Activated CD8-positive, alpha-beta memory T cell treated with anti-CD3 and anti-CD28 coated beads, Interleukin-2, amount 50 U/mL, for 4 hours (primary cell): Measurements from ENCODE around the gene CHCHD3.
"Not testable (repeated sequence)": the region's sequence is repeated elsewhere in the genome, so short reads cannot be mapped to it uniquely, and the experiment has no call there.

Experiments
- DNase-seq: peaks from one replicate; pipeline ENCODE4 v3.0.0-alpha.2; 2020

Gene CHCHD3

DNA sequence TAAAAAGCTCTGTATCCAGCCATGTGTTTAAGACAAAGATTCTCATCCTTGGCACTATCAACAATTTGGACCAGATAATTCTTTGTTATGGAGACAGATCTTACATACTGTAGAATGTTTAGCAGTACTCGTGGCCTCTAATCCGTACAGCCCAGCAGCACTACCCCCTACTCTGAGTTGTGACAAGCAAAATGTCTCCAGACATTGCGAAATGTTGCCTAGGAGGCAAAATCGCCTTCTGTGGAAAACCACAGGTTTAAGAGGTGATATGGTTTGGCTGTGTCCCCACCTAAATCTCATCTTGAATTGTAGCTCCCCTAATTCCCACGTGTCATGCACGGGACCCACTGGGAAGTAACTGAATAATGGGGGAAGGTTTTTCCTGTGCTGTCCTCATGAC lies 186.7 kb downstream of the CHCHD3 start:
- DNase-seq = no peak

DNA sequence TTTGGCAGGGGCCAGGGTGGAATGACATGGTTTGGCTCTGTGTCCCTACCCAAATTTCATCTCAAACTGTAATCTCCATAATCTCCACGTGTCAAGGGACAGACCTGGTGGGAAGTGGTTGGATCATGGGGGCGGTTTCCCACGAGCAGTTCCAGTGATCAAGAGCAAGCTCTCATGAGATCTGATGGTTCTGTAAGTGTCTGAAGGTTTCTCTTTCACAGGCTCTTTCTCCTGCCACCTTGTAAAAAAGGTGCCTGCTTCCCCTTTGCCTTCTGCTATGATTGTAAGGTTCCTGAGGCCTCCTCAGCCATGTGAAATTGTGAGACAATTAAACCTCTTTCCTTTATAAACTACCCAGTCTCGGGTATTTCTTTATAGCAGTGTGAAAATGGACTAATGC lies 188.3 kb downstream of the CHCHD3 start:
- DNase-seq = no peak

DNA sequence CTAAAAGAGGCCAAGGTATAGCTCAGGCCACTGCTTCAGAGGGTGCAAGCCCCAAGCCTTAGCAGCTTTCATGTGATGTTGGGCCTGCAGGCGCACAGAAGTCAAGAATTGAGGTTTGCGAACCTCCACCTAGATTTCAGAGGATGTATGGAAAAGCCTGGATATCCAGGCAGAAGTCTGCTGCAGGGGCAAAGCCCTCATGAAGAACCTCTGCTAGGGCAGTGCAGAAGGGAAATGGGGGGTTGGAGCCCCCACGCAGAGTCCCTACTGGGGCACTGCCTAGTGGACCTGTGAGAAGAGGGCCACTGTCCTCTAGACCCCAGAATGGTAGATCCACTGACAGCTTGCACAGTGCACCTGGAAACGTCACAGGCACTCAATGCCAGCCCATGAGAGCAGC lies 189.1 kb downstream of the CHCHD3 start:
- DNase-seq = not testable (repeated sequence)

DNA sequence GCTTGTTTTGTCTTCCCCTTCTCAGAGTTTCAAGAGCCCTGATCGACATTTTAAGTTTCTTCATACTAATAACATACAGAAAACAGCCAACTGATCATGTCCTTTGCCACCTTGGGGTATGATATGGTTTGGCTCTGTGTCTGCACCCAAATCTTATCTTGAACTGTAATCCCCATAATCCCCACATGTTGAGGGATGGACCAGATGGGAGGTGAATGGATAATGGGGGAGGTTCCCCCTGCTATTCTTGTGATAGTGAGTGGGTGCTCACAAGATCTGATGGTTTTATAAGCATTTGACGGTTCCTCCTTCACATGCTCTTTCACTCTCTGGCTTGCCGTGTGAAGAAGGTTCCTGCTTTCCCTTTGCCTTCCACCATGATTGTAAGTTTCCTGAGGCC lies 190.3 kb downstream of the CHCHD3 start:
- no peak for DNase-seq

DNA sequence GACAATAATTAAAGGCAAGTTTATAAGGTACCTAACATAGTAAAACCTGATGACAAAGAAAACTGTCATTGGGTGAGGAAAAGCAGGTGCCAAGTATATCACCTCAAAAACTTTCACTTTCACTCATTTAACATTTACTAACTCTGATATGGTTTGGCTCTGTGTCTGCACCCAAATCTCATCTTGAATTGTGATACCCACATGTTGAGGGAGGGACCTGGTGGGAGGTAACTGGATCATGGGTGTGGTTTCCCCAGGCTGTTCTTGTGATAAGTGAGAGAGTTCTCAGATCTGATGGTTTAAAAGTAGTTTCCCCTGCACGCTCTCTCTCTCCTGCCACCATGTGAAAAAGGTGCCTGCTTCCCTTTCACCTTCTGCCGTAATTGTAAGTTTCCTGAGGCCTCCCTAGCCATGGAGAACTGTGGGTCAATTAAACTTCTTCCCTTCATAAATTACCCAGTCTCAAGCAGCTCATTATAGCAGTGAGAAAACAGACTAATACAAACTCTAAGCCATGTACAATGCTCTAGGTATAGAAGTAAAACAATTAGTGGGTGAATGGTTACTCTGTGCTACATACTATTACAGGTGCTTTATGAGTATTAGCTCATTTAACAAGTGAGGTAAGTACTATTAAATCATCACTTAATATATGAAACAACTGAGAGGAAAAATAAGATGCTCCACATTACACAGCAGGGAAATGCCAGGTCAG lies 199.0 kb downstream of the CHCHD3 start:
- DNase-seq = no peak

DNA sequence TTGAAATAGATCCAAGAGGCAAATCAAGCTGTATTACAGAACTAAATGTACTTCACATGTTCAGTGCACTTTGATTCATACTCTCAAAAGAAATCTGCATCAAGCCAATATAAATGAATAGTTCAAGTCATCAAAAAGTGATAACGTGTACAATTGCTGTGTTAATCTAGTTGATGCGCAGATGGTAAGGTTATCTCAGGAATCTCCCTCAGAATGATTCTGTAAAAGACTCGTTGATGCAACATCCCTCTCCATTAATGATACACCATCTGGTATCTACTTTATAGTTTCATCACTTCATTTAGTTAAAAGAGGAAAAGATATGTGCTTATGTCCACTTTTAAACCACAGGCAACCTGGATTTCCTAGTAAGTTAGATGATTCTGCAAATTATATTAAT lies 200.6 kb downstream of the CHCHD3 start:
- no peak for DNase-seq

DNA sequence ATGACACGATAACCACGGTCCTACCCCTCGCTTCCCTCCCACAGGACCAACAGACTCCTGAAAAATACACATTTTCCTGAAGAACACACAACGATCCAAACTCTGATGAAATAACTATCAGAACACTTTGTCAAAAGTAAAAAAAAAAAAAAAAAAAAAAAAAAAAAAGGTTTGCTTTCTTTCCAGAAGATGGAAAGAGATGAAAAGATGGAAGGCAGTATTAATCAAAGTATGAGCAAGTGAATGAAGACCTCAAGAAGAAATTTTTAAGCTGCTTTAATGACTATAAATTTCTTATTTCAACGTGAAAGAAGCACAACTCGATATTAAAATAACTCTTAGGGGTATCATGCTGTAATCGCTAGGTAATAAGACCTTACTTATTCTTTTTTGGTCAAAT lies 202.3 kb downstream of the CHCHD3 start:
- no peak for DNase-seq

DNA sequence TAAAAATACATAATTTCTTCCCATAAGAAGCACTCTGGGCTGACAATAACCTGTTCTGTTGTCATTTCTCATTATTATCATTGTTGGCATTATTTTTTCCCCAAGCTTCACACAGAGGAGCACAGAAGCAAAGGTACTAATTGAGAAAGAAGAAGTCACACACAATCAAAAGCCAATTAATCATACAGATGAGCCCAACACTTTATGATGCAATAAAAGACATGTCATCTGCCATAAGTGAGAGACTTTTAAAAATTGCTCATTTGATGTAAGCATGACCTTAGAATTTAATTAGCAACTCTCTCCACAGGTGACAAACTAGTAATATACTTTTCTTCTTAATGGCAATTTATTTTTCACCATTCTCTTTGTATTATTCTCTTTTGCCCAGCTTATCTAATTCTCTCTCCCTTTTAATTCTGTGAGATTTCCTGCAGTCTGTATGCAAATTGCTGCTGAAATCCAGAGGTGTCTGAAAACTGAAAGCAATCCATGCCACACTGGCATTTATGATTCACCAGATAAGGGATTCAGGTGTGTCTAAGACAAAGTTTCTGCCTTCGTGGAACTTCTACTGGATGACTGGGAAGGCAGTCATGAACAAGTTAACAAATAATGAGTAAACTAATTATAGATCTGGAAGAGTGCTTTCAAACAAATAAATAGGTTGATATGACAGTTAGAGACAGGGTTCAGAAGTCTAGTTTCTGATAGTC lies 203.5 kb downstream of the CHCHD3 start:
- no peak for DNase-seq

DNA sequence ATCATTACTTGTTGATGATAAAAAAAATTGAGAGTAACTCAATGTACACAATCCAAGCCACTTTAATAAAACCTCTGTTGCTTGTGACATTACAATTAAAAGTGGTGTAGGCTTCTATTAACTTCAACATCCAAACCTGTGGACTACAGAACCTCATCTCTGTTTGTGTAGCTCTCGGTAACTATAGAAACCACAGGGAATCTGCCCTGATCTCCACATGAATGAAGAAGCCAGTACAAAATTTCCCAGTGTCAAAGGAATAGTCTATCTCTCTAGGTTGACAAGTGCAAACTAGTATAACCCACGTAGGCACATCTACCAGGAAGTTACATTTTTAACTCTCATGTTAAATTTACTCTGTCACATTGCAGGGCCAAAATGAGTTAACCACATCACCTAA lies 204.3 kb downstream of the CHCHD3 start:
- DNase-seq = no peak

DNA sequence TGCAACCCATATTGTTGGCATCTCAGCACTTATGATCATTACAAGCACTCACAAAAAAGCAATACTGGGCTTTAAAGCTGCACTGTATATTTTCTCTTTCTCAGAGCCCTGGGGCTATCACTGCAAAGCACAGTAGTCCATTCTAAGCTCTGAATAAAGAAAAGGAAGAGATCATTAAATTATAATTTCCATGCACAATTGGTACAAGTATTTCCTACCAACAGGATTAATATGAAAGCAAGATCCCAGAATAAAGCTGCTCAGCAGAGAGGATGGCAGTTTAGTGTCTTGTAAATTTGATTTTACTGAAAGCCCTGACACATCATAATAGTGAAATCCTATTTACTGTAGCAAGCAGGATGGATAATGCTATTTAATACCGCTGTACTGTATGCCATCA lies 205.3 kb downstream of the CHCHD3 start:
- DNase-seq = no peak

DNA sequence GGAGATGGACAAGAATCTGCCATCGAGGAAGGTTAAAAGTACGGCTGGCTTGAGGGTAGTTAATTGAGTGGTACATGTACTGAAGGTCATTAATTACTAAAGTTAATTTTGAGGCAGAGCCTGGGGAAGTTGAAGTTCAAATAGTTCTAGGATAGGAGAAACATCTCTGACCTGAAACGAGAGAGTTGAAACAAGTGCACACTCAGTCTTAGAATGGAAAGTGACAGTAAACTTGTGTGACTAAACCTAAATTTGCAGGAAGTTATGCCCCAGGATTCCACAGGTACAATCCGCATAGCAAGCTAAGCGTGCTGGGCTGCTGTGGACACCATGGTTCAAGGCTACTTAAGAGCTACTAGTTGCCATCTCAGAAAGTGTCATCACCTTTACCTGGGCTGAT lies 209.9 kb downstream of the CHCHD3 start:
- no peak for DNase-seq

DNA sequence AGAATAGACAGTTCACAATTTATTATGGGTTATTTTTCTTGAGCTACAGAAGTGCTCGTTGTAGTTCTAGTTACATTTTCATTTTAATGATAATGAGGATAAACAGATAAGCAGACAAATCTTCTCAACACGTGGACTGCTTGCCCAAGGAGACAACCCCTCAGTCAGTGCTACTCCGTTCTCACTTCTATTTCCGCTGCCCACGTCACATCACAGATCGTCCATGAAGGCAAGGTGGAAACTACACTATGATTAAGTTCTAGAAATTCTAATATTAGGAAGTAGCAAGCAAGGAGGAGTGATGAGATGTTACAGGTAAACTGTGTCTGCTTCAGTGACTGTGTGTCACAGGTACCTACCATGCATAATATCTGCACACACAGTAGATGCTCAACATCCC lies 210.5 kb downstream of the CHCHD3 start:
- DNase-seq = no peak

DNA sequence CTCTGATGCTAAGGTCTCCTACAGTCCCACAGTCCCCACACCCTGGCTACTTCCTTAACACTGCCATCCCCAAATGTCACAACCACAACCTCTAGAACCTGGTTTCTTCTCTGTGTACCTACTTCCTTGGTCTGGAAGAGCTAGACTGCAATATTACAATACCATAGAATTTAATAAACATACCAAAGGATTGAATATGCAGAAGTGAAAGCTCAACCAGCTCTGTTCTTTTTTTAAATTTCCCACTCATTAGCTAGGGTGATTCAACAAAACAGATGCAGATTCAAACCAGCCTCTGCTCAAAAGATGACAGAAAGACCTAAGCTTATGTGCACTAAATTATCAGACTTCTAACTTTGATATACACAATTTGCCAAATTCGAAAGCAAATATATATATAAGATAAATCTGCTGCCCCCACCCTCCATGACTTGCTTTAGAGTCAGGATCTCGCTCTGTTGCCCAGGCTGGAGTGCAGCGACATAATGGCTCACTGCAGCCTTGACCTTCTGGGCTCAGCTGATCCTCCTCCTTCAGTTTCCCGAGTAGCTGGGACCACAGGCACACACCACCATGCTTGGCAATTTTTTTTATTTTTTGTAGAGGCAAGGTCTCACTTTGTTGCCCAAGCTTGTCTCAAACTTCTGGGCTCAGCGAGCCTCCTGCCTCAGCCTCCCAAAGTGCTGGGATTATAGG lies 212.6 kb downstream of the CHCHD3 start:
- DNase-seq = no peak

DNA sequence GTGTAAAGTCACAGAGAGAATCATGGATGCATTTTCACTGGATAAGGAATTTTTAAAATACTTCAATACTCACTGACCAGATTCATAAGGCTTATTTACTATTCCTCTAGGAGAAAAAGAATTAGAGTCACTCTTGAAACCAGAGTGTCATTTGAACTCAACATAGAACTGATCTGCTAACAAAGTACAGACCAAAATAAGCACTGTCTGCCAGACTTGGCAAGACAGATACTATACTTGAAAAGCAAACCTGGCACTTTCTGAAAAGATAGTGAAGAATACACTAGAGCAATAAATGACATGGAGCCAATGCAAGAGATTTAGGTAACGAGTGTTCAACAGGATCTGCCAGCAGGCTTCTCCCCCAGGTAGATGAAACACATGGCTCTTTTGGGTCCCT lies 215.3 kb downstream of the CHCHD3 start:
- DNase-seq = no peak

DNA sequence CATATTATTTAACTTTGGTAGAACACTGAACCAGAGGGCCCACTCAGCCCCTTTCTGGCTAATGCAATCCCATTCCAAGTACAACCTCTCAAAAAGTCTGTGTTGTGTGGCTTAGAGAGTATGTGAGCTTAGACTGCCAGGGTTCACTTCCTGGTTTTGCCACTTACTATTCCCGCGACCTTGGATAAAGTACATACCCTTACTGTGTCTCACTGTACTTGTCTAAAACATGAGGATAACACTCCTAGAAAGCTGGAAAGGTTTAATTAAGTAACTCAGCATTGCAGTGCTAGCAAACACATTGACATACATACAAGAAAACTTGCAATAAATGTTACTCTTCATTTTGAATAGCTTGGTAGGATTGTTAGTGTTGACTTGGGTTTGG lies 215.8 kb downstream of the CHCHD3 start:
- no peak for DNase-seq

DNA sequence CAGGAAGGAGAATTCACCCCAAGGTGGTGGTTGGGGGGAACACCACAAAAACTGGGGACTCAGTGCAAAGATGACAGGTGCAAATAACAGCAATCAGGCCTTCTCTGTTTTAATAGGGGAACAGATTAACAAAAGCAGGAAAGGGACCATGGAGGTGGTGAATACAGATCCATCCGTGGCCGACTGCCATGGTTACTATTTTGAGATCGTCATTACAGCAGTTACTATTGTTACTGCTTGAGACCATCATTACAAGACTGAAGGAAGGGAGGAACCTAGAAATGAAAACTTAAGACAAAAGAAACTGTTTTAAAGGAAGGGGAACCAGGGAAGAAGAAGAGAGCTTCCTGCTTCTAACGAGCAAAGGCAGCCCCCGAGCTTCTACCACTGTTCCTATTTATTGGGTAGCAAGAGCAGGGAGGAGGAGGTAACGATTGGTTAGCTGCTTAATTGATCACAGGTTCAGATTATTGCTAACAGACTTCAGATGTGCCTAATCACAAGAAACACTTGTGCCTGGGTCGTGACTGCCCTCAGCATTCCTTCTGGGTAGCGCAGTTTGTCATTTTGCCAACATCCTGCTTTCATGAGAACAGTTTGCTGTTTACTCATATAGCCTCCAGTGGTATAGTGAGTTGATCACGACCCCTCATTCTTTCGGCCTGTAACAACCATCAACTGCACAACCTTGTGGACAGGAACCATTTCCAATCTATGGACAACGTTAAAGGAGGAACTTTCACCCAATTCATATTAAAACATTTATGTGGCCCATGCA lies 216.3 kb downstream of the CHCHD3 start:
- no peak for DNase-seq

DNA sequence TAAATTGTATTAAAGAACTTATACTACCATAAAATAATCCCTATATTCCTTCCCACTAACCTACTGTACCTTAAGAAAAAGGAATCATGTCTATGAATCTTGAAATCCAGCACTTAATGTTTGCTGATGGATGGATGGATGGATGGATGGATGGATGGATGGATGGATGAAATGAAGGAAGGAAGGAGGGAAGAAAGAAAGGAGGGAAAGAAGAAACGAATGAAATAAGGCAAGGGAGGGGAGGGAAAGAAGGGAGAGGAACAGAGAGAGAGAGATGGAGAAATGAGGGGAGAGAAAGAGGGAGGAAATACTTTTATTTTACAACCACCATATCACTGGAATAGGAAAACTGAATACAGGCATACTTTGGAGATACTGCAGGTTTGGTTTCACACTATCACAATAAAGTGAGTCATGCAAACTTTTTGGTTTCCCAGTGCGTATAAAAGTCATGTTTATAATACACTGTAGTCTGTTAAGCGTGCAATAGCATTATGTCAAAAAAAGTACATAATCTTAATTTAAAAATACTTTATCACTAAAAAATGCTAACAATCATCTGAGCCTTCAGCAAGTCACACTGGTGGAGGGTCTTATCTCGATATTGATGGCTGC lies 219.8 kb downstream of the CHCHD3 start:
- DNase-seq = no peak

DNA sequence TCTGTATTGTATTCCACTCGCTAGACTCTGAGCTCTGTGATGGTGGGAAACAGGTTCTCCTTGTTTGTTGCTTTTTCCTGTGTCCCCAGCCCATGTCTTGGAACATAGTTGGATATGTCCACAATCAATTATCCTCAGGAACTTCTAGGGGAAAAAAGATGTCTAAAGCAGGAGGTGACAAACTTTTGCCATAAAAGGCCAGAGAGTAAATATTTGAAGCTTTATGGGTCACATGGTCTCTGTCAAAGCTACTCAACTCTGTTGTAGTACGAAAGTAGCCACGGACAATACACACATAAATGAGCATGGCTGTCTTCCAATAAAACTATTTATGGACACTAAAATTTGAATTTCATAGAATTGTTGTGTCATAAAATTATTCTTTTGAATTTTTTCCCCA lies 220.5 kb downstream of the CHCHD3 start:
- no peak for DNase-seq

DNA sequence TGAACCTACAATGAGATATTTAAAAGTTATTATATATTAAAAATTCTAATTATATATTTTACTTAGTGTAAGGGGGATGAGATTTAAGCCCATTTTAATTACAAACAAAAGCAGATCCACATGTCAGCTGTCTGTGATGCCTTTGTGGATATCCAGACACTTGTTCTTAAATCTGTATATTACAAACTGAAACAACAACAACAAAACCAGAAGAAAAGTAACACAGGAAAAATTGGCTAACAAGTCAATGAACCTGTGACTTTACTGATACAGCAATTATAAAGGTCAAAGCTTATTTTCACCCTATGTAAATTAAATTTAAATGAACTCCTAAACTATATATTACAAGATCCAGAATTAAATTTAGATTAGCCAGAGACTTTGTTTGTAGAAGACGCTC lies 222.7 kb downstream of the CHCHD3 start:
- DNase-seq = no peak

DNA sequence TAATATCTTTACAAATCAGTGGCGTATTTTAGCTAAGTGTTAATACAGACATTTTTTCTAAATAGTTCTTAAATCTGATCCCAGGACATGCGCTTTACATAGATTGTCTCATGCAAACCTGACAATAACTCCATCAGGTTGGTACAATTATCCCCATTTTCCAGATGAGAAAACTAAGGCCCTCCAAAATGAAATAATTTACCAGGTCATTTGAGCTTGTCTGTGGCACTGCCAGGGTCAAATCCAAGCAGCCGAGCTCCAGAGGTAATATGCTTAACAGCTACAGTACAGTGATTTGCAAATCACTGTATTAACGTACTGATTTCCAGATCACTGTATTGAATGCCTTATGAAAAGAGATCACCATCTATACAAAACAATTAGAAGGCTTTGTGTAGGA lies 223.1 kb downstream of the CHCHD3 start:
- DNase-seq = no peak

DNA sequence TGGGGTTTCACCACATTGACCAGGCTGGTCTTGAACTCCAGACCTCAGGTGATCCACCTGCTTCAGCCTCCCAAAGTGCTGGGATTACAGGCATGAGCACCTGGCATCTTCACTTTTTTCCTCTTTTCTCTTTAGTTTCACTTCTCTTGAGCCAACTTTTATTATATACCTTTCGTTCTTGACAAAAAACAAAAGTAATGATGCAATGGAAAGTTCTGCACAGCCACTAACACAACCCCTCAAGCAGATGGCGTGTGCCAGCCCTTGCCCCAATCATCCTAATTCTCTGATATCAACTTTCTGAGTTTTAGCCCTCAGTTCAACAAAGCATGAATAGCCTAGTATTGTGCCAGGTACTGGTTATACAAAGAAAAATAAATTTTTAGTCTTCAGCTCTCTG lies 223.6 kb downstream of the CHCHD3 start:
- no peak for DNase-seq

DNA sequence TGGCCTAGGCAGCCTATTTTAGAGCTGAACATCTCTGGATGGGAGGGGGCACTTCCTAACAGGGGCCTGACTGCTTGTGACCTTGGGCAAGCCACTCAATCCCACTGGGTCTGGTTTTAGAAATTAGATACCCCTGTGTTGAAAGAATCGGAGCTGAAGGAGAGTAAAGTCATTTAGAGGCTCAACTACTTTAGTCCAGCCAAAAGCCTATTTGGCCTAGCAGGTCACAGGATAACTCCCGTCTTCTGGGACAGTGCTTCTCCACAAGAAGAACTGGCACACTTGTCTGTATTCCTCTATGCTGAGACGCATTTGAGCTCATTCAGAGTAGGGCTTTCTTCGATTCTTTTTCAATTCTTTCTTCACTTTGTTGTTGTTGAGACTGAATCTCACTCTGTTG lies 224.2 kb downstream of the CHCHD3 start:
- DNase-seq = no peak

DNA sequence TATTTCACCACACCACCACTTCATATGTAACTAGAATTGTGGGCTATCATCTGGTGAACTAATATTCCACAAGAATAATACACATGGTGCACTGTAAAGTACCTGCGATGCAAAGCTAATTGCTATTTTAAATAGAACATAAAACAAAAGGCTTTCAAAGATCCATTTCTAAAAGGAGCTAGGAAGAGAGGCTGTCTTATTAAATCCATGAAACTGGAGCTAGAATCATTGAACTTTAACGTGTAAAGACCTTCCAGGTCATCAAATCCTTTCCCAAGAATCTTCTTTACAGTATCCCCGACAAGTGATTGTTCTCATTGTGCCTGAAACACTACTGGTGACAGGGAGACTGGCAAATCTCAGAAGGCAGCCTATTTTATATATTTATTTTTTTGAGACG lies 224.9 kb downstream of the CHCHD3 start:
- no peak for DNase-seq
